ENCODE results near the gene NTRK1.
A peak's percentile ranks its signal among the peaks of the same experiment; 100 is the strongest.

NTRK1 gene

DNA sequence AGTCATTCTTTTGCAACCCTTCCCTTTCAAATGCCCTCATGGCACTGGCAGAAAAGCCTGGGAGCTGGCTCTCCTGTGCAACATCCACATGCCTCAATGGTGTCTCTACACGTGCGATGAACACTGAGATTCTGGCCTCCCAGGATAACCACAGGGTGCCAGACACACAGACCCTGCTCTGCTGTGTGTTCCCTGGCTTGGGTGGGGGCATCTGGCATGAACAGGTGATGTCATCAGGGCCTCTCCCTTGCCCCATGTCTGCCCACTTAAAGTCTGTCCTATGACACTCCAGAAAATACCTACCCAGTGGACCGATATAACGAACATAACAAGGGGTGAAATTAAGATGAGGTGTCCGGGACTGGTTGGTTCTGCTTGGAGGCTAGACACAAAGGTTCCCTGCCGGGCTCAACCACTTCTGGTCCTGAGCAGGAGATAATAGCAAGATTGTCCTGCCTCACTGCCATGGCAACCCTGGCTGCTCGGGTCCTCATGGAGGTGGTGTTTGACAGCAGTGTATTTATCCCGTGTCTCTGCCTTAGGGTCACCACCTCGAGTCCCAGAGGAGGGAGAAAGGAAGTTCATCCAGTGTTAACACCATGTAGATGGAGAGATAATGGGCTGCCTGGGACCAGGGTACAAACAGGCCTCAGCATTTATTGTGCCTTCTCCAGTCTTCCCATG lies 21.1 kb upstream of the NTRK1 start:
- no peak for DNase-seq

- no peak for DNase-seq
These were observed 20.3 kb upstream of the NTRK1 start for GRCh38 chr1:156840186-156840897.

GRCh38 chr1:156840898-156841279 lies 19.8 kb upstream of the NTRK1 start:
- DNase-seq: no peak

- no peak for DNase-seq
These were observed 19.3 kb upstream of the NTRK1 start for GRCh38 chr1:156841295-156841855.

DNA sequence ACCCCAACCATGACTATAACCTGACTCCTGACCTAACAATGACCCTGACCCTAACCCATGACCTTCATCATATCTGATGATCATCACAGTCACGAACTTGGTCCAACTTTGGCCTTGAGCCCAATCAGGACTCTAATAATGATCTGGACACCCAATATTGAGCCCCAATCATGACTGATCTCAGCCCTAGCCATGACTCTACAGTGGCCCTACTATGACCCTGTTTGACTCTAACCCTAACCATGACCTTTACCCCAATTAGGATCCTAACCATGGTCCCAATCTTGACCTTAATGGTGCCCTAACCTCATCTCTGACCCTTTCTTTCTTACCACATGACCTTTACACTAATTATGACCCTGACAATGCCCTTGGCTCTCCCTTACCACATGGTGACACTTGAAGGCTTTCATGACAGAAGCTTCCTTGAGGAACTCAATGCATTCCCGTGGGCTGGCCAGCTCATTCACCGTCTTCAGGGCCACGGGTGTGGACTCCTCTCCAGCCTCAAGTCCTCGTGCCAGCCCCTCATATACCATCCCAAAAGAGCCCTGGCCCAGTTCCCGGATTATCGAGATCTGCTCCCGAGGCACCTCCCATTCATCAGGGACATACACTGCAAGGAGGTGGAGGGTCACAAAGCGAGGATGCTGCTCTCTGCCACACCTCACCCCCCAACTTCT lies 17.9 kb upstream of the NTRK1 start:
- no peak for DNase-seq

DNA sequence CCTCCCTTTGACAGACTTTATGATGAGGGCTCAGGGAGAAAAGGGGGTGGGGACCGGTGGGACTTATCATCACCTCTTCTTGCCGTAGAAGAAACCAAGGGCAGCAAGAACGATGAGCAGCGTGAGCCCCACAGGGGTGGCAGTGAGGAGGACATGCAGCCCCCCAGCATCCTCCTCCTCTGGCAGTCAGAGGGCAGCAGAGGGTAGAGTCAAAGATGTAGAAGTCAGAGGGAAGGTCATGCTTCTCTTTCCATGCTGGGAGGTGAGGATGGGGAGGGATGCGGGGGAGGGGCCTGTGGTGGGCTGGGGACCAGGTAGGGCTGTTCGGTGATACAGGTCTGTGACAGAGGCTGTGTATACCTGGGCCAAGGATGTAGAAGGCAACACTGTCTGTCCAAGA lies 16.6 kb upstream of the NTRK1 start:
- DNase-seq: no peak

GRCh38 chr1:156844638-156845037 lies 16.0 kb upstream of the NTRK1 start:
- no peak for DNase-seq

DNA sequence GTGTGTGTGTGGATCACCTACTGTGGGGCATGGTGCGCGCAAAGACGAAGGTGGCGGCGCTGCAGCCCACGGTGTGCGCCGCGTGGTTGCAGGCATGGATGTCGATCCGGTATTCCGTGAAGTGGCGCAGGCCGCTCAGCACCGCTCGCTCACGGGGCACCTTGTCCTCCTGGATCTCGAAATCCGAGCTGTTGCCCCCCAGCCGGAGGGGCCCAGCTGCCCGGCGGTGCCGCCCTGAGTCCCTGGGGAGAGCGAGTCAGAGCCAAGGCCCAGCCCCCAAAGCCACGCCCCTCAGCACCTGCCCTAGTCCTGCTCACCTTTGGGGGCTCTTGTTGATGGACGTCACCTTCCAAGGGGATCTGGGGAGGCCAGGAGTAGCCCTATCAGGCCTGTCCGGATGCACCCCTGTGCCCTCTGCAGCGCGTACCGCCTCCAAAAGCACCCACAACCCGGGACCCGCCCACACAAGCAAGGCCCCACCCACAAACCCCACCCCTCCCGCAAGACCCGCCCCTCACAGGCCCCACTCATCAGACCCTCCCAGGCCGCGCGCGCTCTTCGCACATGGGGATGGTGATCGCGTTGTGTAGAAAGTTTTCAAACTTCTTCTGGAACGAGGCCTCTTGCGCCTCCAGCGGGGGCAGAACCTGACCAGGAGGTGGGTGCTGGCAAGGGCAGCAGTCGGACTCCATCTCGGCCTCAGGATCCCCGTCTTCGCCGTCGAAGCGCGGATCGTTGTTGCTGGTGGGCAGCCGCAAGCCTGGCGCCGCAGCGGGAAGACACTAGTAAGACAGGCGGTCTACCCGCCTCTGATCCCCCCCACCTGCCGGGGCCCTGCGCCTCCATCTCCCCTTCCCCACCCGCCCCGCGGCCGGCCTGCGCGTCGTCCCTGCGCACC lies 15.4 kb upstream of the NTRK1 start:
- no peak for DNase-seq

- DNase-seq: no peak
These were observed 14.6 kb upstream of the NTRK1 start for GRCh38 chr1:156845953-156846545.

DNA sequence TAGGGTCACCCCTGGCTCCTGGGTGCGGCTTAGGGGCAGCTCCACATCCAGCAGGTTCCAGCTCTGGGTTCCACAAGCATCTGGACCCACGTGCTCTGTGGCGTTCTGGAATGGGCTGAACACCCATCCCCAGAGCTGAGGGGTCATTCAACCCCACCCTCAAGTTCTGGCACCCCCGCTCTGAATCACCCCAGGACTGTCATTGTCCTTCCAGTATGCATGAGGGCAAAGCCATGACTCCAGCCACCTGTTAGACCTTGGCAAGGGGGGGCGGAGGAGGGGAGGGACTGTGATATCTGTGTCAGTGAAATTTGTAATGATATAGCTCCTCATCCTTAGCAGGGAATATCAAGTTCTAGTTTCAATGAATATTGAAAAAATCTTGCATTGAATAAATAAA lies 14.0 kb upstream of the NTRK1 start:
- DNase-seq: no peak

DNA sequence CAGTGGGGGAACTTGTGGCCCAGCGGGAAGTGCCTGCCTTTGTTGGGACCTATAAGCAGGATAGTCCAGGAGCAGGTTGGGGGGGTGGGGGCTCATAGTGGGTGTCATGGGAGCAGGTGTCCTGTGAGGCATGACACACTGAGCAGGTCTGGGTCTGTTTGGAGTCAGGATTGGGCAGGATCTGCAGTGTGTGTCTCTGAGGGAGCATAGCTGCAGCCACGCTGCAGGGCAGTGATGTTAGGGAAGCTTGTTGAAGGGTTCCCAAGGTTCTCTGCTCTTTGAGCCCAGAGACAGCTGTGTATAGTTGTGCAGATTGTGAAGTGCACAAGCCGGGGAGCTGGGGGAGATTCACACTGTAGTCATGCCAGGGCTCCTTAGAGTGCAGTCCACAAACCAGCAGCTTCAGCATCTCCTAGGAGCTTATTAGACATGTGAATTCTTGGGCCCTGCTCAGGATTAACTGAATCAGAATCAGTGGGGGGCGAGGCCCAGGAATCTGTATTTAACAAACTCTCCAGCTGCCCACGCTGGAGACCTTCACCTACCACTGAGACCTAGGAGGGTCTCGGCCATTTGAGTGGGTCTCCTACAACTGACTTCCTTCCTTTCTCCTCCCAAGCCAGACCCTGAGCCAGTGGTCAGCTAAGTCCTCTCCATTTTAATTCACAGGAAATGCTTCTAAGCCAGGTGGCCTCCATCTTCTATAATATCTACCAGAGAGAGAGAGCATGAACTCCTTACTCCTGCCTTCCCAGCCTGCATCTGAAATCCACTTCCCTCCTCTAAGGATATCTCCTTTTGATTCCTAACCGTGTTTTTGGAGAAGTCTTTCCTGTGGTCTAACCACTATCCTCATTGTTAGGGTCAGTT lies 12.8 kb upstream of the NTRK1 start:
- DNase-seq: no peak

GRCh38 chr1:156848461-156849150 lies 12.1 kb upstream of the NTRK1 start:
- no peak for DNase-seq

GRCh38 chr1:156849151-156849496 lies 11.5 kb upstream of the NTRK1 start:
- no peak for DNase-seq

- DNase-seq: no peak
These were observed 8.8 kb upstream of the NTRK1 start for GRCh38 chr1:156851779-156852417.

- DNase-seq: no peak
These were observed 8.2 kb upstream of the NTRK1 start for GRCh38 chr1:156852418-156852874.

DNA sequence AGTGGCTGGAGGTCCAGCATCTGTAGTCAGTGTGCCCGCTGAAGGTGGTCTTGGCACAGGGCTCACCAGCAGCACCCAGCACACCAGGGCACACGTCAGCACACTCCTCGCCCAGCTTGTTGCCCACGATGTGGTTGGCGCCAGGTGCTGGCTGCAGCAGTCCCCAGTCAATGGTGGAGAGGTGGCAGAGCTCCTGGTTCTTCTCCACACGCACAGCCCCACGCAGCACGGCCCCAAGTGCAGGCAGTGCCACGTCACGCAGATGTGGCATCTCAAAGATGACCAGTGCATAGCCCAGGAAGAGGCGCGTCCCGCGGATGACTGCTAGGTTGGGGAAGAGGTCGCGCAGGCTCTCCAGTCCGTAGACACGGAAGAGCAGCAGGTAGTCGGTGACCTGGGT lies 6.9 kb upstream of the NTRK1 start:
- no peak for DNase-seq

GRCh38 chr1:156854634-156855033 lies 6.0 kb upstream of the NTRK1 start:
- DNase-seq: no peak

DNA sequence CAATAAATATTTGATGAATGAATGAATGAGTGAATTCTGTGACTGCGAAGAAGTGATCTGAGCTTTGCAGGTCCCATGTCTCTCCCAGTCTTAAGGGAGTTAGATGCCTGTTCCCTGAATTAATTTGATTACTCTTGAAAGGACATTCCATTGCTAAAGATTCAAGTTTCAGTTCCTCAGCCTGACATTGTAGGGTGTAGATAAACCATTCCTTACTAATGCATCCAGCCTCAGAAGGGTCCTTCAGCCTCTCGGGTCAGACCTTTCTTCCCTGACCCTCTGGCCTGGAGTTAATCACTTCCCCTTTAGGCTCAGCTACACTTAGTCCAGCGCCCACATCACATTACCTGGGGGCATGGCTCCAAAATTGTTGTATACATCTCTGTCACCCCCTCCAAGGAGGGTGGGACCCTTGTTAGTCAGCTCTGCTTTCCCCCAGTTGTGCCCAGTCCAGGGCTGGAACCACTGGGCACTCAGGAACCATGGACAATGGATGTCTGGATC lies 4.3 kb upstream of the NTRK1 start:
- peak; percentile 19 for DNase-seq

DNA sequence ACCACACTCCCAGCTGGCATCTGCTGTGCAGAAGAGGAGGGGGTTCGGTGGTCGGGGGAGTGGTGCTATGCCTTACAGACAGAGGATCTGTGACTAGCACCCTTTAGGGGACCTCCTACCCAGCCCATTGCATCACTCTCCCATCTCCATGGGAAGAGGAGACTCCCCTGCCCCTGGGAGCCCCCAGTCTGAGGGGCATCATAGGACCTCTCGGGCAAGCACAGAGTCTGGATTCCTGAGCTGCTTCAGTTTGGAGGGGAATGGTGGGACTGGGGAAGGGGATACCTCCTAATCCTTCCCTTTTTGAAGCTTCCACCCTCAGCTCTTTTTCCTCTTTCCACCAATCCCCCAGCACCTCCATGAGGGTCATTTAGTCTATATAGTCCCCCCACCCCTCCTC lies 3.1 kb upstream of the NTRK1 start:
- DNase-seq: no peak

DNA sequence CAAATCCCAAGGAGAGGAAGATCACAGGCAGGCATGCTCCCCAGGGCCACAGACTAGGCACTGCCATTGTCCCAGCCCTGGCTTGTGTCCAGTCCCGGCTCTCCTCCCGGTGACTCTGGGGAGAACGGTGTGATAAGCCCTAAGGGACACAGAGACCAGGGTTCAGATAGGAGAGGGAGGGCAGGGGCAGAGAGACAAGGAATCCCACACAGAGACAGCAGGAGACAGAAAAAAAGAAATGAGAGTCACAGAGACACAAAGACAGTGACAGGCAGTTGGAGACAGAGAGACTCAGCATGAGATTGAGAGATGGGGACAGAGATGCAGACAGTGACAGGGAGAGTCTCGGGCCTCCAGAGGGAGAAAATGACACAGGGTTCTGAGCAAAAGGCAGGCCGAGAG lies 2.1 kb upstream of the NTRK1 start:
- no peak for DNase-seq

All from suppressor macrophage treated with lipopolysaccharide for 4 hours (primary cell).